HG02970 (cell line): ENCODE measurements around the gene MAST4.

Experiments used
- ATAC-seq: cut with Tn5 transposase; IDR thresholded peaks from one replicate; pipeline ENCODE4 v1.9.1; 2021; ENCODE audit warnings: mild to moderate bottlenecking, moderate library complexity, moderate number of reproducible peaks; ENCODE audit not compliant: unreplicated experiment, low FRiP score

MAST4 gene

DNA sequence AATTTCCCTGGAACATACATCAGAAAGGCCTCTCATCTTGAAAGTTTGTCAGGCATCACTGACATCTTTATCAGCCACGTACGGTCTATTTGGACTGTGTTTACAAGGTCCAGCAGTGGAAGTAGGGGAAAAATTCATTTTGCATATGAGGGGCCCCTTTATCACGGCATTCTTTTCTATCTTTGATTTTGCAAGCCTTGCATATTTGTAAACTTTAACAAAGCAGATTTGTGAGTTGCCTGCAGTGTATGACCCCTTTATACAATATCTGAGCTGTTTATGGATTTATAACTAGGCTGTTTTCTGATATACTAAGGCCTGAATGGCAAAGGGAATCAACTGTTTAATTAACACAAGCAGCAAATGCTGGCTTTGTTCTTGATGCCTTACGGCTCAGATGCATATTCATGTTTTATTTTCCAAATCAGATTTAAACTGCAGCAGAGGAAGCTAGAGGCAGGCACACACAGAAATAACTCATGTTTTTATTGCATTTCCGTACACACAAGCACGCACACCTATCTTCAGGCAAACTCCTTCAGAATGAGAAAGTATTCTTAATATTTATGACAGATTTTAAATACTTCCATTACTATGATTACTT is 539.3 kb downstream of the MAST4 start:
- no peak for ATAC-seq

DNA sequence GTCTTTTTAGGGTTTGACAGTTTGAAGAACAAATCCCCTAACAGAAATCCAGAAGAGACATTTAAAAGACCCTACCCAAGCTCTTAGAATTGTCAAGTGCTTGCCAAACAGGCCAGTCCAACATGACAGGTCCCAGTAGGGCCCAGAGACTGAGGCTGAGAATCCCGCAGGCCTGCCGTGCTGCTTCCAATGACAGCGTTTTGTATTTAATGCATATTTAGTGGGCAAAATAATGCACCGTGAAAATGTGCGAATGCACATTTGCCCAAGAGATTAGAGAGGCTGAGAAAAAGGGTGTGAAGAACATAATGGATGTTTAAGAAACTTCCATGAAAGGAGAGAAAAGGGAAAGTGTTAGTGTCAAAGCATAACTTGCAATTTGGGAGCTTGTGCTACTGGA is 542.8 kb downstream of the MAST4 start:
- no peak for ATAC-seq

DNA sequence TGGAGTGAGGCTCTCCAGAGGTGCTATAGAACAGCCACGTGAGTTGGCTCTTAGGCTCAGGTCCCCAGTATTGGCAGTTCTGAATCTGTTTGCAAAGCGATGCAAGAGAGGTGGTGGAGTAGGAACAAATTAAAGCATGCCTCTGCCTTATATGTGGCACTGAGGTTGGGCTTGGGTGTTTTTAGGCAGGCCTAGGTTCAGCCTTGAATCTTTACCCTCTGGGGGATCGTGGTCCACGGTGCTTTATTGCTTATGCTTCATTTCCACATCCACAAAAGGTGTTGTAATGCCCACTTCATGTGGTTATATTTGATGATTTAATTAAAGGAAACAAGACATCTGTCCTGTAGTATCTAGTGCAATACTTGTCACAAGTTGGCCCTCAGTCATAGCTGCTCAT is 544.2 kb downstream of the MAST4 start:
- ATAC-seq: no peak

DNA sequence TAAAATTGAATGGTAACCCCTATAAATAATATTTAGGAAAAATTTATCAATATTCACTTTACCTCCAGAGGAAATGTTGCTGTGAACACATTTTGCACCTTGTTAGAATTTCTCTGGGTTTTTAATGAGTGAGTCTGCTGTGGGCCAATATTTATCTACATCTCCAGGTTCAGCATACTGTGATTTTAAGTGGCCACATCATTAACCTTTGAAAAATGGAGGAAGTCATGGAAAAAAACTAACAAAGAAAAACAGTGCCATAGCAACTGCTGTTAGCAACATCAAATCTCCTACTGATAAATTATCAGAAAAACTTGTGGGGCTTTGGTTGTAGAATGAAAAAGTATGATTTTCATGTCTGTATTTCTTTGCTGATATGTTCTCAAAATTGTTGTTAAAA is 545.5 kb downstream of the MAST4 start:
- no peak for ATAC-seq

DNA sequence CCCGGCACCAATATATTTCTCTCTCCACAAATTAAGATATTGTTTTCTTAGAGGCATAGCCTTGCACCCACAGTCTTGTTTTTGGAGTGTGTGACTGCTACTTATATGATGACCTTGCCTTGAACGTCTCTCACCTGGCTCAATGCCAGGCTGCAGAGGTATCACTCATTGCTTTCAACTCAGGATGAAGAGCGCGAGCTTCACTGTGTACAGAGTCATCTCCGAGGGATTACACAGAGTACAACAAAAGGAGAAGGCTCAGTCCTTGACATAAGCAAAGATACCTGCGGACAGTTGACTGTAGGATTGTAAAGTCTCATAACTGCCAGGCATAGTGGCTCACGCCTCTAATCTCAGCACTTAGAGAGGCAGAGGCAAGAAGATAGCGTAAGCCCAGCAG is 546.6 kb downstream of the MAST4 start:
- no peak for ATAC-seq

DNA sequence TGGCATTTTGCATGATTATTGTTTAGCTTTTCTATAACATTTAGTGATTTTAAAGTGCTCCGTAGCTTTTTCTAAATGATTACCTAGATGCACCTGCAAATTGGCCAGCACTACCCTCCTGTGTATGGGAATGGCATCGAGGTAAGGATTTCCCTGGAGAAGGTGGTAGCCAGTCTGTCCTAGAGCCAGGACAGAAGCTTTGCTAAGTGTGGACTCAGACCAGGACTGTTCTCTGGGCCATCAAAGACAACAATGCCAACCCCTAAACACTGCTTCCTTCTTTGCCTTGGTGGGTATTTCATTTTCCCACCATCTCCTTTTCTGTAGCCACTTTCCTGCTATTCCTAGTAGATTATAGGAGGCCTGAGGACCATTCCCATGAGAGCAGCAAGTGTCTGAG is 547.4 kb downstream of the MAST4 start:
- no peak for ATAC-seq

- ATAC-seq: no peak
Measured at GRCh38 chr5:67144183-67144639, 548.0 kb downstream of the MAST4 start.

DNA sequence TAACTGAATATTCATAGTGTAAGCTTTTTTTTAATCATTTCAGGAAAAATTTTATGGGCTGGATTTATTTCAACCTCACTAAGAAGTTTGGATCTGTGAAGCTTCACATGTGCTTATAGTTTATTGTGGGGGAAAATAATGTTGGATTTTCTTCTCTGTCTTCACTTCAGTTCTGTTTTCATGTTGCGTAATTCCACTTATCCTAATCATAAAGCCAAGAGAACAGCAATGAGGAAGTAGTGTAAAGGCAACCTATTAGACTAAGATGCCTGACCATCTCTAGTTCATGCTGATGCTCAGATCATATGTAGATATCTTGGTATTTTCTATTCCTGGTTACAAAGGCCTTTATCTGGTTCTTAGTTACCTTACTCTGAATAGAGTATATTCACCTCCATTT is 550.4 kb downstream of the MAST4 start:
- ATAC-seq: no peak

- no peak for ATAC-seq
Measured at GRCh38 chr5:67146981-67147380, 550.8 kb downstream of the MAST4 start.

DNA sequence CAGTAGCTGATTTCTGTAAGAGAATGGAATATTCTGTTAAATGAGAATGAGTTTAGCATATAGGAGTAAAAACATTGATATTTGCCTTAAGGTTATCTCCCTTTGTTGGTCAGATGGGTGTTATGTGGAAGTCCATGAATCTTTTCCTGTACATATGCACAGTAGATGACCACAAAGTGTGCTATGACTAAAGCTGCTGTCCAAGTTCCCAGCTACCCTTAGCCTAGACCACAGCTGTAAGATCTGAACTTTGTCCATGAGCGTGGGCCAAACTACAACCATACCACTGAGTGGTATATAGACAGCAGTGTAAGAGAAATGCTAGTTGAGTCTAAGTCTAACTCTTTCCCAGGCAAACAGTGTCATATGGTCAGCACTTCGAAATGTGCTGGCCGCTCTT is 551.6 kb downstream of the MAST4 start:
- ATAC-seq: no peak

- ATAC-seq: no peak
Measured at GRCh38 chr5:67149057-67149950, 553.1 kb downstream of the MAST4 start.

DNA sequence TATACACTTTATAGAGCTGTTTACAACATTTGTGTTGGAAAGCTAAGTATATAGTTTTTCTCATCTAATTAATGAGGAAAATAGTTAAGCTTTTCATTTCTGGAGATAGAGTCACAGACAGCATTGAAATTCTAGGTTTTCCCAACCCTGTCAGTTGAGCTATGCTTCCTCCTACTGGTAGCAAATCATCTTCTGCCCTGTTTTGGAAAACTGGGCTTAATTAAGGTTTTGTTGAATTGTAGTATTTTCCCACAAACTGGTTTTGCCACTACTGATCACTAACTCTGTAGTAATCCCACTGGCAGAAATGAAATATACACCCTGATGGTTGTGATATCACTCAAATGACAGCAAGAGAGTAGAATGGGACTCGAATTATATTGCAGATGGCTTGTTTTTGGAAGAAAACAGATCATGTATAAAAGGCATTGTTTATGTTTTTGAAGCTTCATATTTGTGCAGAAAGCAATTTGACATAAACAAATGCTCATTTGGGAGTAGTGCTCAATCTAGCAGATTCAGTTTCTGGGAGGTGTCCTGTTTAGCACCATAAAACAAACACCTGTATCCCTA is 553.8 kb downstream of the MAST4 start:
- no peak for ATAC-seq

DNA sequence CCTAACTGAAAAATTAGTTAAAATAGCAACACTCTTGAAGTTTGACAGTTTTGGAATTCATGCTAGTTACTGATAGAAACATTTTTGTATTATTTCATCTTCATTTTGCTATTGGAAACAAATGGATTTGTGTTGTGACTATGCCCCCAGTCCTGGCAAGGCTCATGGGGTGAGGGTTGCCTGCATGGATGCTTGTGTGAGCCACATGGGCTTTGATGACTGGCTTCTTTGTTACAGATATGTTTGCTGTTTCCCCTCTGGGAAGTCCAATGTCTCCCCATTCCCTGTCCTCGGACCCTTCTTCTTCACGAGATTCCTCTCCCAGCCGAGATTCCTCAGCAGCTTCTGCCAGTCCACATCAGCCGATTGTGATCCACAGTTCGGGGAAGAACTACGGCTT is 556.2 kb downstream of the MAST4 start:
- no peak for ATAC-seq

DNA sequence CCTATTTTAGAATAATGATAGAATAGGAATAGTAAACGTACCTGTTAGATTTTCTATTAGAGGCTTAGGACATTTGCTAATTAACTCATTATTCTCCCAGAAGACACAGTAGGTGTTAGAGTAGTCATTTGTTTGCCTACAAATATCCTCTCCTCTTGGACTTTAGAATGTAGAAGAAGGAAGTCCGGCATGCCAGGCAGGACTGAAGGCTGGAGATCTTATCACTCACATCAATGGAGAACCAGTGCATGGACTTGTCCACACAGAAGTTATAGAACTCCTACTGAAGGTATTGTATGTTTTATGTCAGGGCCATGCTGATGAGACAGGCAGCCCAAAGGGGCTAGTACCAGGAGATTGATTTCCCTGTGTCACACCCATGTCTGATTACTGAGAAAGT is 557.1 kb downstream of the MAST4 start:
- ATAC-seq: no peak

- no peak for ATAC-seq
Measured at GRCh38 chr5:67154556-67155206, 558.5 kb downstream of the MAST4 start.

DNA sequence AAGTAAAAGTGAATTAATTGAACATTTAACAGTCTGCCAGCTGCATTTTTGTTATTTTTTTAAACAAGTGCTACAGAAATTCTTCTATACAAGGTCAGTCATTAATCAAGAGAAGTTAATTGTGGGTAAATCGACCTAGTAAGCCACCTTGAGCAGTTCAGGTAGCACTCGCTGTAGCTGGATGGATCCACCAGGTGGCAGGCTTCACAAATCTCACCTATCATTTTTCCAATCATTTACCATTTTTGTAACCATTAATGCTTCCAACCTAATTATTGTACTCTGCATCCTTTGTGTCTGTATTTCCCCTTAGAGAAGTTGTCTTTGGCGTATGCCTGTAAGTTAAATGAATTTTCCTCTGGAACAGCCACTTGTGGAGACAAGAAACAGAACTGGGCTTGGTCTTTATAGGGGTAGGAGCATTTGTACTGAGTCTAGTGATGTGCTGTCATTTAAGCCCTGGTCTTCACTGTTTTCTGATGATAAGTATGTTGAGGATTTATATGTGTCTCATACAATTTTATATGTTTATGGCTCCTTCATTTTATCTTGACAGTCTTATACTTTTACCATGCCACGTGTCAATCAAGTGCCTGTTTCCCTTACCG is 560.9 kb downstream of the MAST4 start:
- ATAC-seq: no peak

DNA sequence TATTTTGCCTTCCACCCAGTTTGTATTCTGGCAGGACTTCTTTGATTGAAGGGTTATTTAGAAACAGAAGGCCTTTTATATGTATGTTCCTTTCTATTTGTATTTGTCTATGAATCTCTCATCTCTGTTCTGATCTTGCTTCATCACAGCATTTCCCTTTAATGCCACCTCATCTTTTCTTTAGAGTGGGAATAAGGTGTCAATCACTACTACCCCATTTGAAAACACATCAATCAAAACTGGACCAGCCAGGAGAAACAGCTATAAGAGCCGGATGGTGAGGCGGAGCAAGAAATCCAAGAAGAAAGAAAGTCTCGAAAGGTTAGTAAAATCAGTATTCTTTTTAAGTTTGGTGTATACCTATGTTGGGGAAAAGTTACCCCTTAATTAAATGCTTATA is 564.1 kb downstream of the MAST4 start:
- no peak for ATAC-seq

GRCh38 chr5:67160985-67161384 is 564.8 kb downstream of the MAST4 start:
- ATAC-seq: no peak

DNA sequence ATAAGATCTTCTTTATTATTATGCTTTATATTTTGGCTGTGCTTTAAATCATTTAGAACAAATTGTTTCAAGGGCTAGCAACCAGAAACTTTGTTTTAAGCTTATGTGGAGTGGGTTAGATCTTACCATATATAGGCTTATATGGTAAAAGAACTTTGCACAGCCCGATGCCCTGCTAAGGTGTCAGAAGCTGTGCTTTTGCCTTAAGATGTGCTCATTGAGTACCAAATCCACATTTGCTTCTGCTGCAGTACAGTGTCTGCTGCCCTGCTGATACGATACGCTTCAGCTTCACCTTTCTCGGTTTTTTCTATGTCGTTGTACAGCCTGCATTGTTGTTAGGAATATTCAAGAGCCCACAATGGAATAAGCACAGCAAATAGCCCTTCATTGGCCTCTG is 565.6 kb downstream of the MAST4 start:
- no peak for ATAC-seq

DNA sequence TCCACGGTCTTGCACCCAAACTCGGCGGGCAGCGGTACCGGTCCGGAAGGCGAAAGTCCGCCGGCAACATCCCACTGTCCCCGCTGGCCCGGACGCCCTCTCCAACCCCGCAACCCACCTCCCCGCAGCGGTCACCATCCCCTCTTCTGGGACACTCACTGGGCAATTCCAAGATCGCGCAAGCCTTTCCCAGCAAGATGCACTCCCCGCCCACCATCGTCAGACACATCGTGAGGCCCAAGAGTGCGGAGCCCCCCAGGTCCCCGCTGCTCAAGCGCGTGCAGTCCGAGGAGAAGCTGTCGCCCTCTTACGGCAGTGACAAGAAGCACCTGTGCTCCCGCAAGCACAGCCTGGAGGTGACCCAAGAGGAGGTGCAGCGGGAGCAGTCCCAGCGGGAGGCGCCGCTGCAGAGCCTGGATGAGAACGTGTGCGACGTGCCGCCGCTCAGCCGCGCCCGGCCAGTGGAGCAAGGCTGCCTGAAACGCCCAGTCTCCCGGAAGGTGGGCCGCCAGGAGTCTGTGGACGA is 567.1 kb downstream of the MAST4 start:
- ATAC-seq: no peak
